RWPE1 (cell line): ENCODE results near the gene SRP19.
"Not testable (repeated sequence)": the region's sequence is repeated elsewhere in the genome, so short reads cannot be mapped to it uniquely, and the experiment has no call there.

Experiments used
- CTCF ChIA-PET: fragments of 350-600 bp; sonication (Branson Sonifier 250); formaldehyde crosslinking; extraction: SDS; loops from one replicate; lab custom pipeline; 2021; lab: Yijun Ruan, JAX
- POLR2A ChIA-PET: fragments of 400-600 bp; formaldehyde crosslinking; extraction: SDS; loops from one replicate; lab custom pipeline; 2020; ENCODE audit warnings: antibody characterized with exemption; ENCODE audit not compliant: low non-redundant PET; lab: Yijun Ruan, JAX
- DNase-seq: peaks from one replicate; pipeline ENCODE4 v3.0.0; 2012; ENCODE audit warnings: low spot score
- H3K27ac ChIP-seq: fragments of 450-650 bp; 2 replicates; pipeline ENCODE4 v1.5.1; 2017
- TF ChIP-seq, protein P1 (sequence below): fragments of 450-650 bp; conservative IDR thresholded peaks from 2 replicates; pipeline ENCODE4 v1.5.1; 2017; ENCODE audit warnings: low read depth, mild to moderate bottlenecking

Gene SRP19

DNA sequence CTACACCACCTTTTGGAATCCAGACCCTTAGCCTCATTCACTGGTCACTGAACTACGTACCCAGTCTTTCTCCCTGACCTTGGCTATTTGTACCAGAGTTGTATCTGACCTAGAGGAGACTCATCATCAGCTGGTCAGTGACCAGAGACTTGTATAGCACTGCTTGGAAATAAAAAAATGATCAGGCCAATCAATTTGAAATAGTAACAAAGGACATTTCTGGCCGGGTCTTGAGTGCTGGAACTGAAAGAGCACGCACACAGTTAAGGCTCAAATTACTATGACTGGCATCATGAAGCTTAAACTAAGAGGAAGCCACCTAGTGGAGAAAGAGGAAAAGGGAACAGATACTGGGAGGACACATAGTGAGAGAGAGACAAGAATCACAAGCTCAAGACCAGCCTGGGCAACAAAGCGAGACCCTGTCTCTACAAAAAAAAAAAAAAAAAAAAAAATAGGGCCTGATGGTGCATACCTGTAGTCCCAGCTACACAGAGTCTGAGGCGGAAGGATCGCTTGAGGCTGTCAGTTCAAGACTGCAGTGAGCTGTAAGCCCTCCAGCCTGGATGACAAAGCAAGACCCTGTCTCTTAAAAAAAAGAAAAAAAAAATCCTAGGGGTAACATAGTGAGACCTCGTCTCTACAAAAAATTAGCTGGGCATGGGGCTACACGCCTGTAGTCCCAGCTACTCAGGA is 12.8 kb upstream of the SRP19 start:
- no peak overlapping the region for H3K27ac ChIP-seq
- TF ChIP-seq, protein P1, sequence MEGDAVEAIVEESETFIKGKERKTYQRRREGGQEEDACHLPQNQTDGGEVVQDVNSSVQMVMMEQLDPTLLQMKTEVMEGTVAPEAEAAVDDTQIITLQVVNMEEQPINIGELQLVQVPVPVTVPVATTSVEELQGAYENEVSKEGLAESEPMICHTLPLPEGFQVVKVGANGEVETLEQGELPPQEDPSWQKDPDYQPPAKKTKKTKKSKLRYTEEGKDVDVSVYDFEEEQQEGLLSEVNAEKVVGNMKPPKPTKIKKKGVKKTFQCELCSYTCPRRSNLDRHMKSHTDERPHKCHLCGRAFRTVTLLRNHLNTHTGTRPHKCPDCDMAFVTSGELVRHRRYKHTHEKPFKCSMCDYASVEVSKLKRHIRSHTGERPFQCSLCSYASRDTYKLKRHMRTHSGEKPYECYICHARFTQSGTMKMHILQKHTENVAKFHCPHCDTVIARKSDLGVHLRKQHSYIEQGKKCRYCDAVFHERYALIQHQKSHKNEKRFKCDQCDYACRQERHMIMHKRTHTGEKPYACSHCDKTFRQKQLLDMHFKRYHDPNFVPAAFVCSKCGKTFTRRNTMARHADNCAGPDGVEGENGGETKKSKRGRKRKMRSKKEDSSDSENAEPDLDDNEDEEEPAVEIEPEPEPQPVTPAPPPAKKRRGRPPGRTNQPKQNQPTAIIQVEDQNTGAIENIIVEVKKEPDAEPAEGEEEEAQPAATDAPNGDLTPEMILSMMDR = peak; percentile 76
- CTCF ChIA-PET = interaction anchor here (0.5 to 1.6 kb wide), 27 partner anchors 9 to 1580 kb away, joined by 3 to 16 read pairs (median 4); partner anchors contain the start of genes DCP2, REEP5 and SRP19
- POLR2A ChIA-PET = interaction anchor here (0.8 kb wide), 1 partner anchor 12 kb away, joined by 5 read pairs; the partner anchor contains the start of gene SRP19
- DNase-seq = peak; percentile 62

DNA sequence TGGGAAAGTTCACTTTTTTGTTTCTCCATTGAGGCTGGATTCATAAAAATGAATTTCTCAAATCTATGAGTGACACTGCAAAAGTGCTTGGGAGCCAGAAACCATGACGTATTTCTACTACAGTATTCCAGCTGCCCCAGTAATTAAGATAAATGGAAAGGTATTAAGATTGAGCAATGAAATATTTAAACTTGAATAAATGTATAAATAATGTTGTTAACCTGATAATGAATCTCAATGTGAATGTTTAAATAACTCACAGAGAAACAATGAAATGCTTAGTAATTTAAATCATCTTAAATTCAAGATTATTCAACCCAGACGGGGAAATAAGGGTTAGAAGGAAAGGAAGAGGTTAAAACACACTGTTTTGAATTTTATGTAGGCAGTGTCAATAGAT is 11.2 kb upstream of the SRP19 start:
- no peak overlapping the region for H3K27ac ChIP-seq
- CTCF ChIA-PET = interaction anchor here (0.5 to 0.7 kb wide), 3 partner anchors 9 to 25 kb away, joined by 3 to 4 read pairs (median 3); no protein-coding TSS in a partner anchor
- TF ChIP-seq, protein P1 = no peak
- DNase-seq = no peak
- POLR2A ChIA-PET = no interaction called here

DNA sequence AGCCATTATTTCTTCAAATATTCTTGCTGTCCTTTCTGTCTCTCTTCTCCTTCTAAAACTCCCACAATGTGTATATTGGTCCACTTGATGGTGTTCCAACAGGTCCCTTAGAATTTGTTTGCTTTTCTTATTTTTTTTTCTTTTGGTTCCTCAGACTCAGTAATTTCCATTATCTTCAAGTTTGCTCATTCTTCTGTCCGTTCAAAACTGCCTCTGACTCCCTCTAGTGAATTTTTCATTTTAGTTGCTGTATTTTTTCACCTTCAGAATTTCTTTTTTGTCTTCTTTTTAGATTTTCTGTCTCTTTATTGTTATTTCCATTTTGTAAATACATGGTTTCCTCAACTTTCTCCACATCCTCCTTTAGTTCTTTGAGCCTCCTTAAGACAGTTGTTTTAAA is 6.4 kb upstream of the SRP19 start:
- no peak overlapping the region for H3K27ac ChIP-seq
- ChIA-PET CTCF (no interaction called here), POLR2A (no interaction called here)
- no peak for DNase-seq
- TF ChIP-seq, protein P1 = no peak

DNA sequence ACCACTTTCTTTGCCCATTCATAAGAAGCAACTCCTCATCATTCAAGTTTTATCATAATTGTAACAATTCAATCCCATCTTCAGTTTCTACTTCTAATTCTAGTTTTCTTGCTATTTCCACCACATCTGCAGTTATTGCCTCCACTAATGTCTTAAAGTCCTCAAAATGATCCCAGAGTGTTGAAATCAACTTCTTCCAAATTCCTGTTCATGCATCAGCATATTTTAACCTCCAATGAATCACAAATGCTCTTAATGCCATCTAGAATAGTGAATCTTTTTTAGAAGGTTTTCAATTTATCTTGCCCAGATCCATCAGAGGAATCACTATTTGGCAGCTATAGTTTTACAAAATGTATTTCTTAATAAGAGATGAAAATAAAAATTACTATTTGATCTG is 3.2 kb upstream of the SRP19 start:
- CTCF ChIA-PET = no interaction called here
- no peak for DNase-seq
- TF ChIP-seq, protein P1 = no peak
- no peak overlapping the region for H3K27ac ChIP-seq
- POLR2A ChIA-PET = no interaction called here

DNA sequence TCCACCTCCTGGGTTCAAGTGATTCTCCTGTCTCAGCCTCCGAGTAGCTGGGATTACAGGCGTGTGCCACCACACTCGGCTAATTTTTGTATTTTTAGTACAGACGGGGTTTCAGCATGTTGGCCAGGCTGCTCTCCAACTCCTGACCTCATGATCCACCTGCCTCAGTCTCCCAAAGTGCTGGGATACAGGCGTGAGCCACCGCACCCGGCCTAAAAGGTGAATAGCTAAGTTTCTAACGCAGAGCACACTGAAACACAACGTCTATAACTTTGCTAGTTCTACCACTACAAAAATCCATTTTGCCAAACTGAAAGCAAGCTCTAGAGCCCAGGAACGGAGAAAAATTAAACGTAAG is 537 bp upstream of the SRP19 start:
- DNase-seq = not testable (repeated sequence)
- ChIA-PET POLR2A (interaction anchor here (1.3 to 1.6 kb wide), 2 partner anchors 12 to 61 kb away, joined by 5 to 6 read pairs; partner anchors contain the start of gene REEP5), CTCF (interaction anchor here (1.7 kb wide), 1 partner anchor 12 kb away, joined by 5 read pairs; no protein-coding TSS in a partner anchor)
- H3K27ac ChIP-seq = peak overlapping the region; percentile 83

DNA sequence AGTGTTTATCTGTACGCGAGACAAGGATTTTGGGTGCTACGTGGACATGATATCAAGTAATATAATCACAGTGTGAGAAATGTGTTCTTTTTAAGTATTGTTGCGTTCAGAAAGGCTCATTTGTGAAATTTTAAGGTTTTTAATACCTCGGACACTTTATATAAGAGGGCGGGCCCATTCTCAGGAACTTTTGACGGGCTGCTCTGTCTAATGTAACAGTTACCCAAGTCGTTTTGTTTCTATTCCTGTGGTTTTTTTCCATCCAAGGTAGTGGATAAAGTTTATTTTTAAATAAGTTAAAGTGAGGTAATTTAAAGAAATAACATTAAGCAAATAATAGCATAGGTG is 525 bp downstream of the SRP19 start:
- H3K27ac ChIP-seq = peak overlapping the region; percentile 83
- POLR2A ChIA-PET = interaction anchor here (0.5 to 1.6 kb wide), 3 partner anchors 42 to 89 kb away, joined by 3 to 8 read pairs (median 6); partner anchors contain the start of gene REEP5
- CTCF ChIA-PET = interaction anchor here (0.8 kb wide), 1 partner anchor 106 kb away, joined by 3 read pairs; no protein-coding TSS in a partner anchor
- TF ChIP-seq, protein P1 = no peak
- no peak for DNase-seq

DNA sequence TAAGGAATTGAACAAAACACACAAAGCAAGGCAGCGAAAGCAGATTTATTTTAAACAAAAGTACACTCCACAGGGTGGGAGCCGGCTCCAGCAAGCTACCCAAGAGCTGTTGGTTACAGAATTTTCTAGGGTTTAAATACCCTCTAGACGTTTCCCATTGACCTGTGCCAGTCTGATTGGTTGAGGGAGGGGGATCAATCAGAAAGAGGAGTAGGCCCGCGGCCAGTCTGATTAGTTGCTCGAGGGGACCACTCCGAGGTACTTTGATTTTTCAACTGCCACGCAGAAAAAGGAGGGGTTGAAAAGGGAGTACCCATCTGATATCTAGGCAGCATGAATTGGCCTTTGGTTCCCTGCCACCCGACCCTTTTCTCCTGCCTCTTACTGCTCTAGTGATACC is 998 bp downstream of the SRP19 start:
- TF ChIP-seq, protein P1 = no peak
- ChIA-PET POLR2A (no interaction called here), CTCF (interaction anchor here (0.6 to 0.8 kb wide), 2 partner anchors 12 to 106 kb away, joined by 3 read pairs; no protein-coding TSS in a partner anchor)
- peak; percentile 27 for DNase-seq
- H3K27ac ChIP-seq = no peak overlapping the region
